Kidney glomerular epithelial cell (primary cell): Measurements from ENCODE around the gene LPIN3.

ENCODE experiments used
- DNase-seq: peaks from one replicate; lab custom pipeline; 2025; lab: John Stamatoyannopoulos, UW

Gene LPIN3

DNA sequence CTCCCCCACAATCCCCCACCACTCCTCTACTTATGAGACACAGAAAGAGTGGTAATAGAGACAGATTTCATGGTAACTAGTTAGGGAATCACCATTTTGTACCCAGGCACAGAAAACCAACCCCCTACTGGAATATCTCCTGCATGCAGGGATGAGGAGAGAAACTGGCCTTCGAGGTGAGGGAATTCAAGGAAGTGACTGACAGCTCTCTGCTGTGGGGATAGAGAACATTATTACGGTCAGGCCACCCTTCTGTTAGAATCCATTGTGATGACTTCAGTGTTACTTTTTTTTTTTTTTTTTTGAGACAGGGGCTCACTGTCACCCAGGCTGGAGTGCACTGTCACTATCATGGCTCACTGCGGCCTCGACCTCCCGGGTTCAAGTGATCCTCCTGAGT is 13.4 kb upstream of the LPIN3 start:
- no peak for DNase-seq

GRCh38 chr20:41329435-41330342 is 10.9 kb upstream of the LPIN3 start:
- DNase-seq = peak; percentile 98

DNA sequence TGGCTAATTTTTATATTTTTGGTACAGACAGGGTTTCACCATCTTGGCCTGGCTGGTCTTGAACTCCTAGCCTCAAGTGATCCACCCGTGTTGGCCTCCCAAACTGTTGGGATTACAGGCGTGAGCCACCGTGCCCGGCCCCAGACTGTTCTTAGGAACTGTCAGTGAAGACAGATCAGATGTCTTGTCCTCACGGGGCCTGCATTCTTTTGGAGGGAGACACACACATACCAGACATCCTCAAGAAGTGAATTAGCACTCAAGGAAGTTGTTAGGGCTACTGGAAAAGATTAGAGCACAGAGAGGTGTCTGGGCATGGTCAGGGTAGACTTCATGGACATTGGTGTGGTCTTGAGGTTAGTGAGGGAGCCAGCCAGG is 10.3 kb upstream of the LPIN3 start:
- no peak for DNase-seq

GRCh38 chr20:41330941-41331340 is 9.7 kb upstream of the LPIN3 start:
- no peak for DNase-seq

- DNase-seq = no peak
Measured at GRCh38 chr20:41331731-41332130, 8.9 kb upstream of the LPIN3 start.

GRCh38 chr20:41334036-41334435 is 6.6 kb upstream of the LPIN3 start:
- DNase-seq = no peak

- DNase-seq = peak; percentile 18
Measured at GRCh38 chr20:41334443-41335421, 5.9 kb upstream of the LPIN3 start.

DNA sequence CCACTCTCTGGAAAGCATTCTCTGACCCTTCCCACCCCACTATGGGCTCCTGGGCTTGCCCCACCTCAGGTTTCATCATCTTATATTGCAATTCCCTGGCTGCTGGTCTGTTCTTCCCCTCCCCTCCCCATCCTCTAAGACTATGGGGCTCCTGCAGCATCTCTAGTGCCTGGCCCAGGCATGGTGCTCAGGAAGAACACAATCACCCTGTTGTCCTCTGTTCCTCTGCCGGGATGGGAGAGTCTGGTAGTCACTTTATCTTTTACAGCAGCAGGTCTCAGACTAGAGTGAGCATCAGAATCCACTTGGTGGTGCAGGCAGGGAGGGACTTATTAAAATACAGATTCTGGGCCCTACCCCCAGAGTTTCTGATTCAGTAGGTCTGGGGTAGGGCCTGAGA is 5.0 kb upstream of the LPIN3 start:
- DNase-seq = no peak

GRCh38 chr20:41336711-41337492 is 3.7 kb upstream of the LPIN3 start:
- no peak for DNase-seq

DNA sequence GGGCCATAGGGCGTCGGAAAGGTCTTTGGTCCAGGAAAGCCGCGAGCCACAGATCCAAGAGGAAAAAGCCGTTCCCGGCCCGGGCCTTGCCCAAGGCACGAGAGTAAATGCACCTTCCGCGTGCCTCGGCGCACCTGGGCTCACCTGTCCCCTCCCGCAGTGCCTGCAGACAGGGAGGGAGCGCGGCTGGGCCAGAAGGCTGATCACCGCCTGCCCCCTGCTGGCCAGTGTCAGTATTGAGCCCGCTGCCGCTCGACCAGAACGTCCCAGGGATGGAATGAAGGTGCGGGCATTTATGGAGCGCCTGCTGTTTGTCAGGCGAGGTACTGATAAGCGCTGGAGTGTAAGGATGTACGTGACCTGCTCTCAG is 679 bp upstream of the LPIN3 start:
- DNase-seq = peak; percentile 65

- no peak for DNase-seq
Measured at GRCh38 chr20:41342474-41343464, 2.1 kb downstream of the LPIN3 start.

DNA sequence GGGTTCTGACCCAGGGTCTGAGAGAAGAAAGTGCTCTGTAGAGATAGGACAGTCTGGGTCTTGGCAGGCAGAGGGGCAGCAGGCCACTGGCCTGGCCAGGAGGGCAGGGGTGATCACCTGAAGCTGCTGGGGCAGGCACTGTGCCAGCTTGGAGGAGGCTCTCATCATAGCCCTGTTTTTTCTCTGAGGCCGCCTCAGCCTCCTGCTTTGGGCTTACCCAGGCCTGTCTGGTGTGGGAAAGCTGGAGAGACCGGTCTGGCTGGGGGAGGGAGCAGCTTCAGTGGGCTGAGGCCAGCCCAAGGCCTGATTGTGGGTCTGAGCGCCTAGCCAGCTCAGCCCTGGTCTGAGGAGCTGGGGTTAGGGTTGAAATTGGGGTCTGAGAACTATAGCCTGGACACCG is 3.9 kb downstream of the LPIN3 start:
- no peak for DNase-seq

DNA sequence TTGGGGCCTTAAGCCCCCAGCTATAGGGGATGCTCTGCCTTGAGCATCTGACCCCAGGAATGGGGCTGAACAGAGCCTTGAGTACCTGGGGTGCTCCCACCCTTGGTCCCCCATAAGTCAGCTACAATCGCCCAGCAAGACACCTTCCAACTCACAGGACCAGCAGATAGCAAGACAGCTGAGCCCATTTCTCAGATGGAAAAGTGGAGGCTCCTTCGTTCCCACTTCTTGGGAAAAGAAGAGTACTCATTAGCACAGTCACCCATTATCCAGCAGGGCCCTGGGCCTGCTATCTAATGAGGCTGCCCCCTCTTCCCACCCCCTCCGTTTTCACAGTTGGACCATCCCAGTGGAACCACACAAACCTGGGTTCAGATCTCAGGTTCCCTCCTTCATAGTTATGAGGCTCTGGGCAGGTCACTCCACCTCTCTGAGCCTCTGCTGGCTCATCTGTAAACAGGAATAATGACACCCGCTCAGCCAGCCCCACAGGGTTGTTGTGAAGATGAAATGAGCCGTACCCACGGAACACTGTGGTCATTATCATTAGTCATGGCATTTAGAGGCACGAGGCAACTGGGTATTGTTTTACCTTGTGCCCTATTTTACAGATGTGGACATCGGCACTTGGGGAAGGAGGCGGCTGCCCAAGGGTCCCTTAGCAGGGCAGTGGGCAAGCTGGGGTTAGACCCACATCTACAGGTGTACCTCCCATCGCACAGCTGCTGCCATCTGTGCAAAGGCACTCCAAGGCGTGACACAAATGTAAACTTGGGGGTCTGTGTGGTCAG is 4.5 kb downstream of the LPIN3 start:
- DNase-seq = no peak

DNA sequence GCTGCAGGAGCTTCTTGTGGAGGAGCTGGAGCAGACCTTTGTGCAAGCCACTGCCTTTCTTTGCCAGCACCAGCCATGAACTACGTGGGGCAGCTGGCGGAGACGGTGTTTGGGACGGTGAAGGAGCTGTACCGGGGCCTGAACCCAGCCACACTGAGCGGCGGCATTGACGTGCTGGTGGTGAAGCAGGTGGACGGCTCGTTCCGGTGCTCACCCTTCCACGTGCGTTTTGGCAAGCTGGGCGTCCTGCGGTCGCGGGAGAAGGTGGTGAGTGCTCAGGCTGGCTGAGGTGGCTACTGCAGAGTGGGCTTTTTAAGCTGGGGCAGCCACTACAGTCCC is 5.1 kb downstream of the LPIN3 start:
- no peak for DNase-seq

GRCh38 chr20:41347523-41348429 is 7.2 kb downstream of the LPIN3 start:
- DNase-seq = no peak

- no peak for DNase-seq
Measured at GRCh38 chr20:41348430-41349172, 8.0 kb downstream of the LPIN3 start.

DNA sequence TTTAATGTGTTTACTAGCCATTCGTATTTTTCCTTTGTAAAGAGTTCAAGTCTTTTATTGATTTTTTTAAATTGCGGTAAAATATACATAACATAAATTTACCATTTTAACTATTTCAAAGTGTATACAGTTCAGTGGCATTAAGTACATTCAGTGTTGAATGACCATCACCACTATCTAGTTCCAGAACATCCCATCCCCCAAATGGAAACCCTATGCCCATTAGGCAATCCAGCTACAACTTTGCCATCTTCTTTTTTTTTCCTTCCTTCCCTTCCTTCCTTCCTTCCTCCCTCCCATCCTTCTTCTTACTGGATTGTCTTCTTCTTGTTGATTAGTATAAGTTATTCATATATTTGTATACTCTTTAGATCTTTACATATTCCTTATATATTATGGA is 8.6 kb downstream of the LPIN3 start:
- no peak for DNase-seq

DNA sequence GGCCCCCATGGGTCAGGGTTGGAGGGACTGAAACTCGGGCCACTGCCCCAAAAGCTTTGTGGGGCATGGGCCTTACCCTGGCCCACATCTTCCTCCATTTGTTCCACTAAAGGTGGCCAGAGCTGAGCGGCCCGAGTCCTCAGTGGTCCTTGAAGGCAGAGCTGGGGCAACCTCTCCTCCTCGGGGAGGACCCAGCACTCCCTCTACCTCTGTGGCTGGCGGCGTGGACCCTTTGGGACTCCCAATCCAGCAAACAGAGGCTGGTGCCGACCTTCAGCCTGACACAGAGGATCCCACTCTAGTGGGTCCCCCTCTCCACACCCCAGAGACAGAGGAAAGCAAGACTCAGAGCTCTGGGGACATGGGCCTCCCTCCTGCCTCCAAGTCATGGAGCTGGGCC is 9.3 kb downstream of the LPIN3 start:
- DNase-seq = no peak
